IMR-90 (cell line): ENCODE results near the gene GALK1.

ENCODE experiments used
- BHLHE40 ChIP-seq: fragments of 150-350 bp; IDR thresholded peaks from 2 replicates; pipeline ENCODE4 v1.6.1; 2016; ENCODE audit warnings: mild to moderate bottlenecking, low read depth, low read length
- CEBPB ChIP-seq: IDR thresholded peaks from 2 replicates; pipeline ENCODE4 v1.6.1; 2012; ENCODE audit warnings: low read depth, low read length, improper control_type of control experiment
- MXI1 ChIP-seq: IDR thresholded peaks from 2 replicates; pipeline ENCODE4 v1.6.1; 2012; ENCODE audit warnings: low read depth, mild to moderate bottlenecking, low read length, moderate library complexity, borderline replicate concordance
- POLR2A ChIP-seq: IDR thresholded peaks from 2 replicates; pipeline ENCODE4 v1.6.1; 2012; ENCODE audit warnings: mild to moderate bottlenecking, low read depth, low read length
- RAD21 ChIP-seq: IDR thresholded peaks from 2 replicates; pipeline ENCODE4 v1.6.1; 2012; ENCODE audit warnings: low read length, improper control_type of control experiment
- RCOR1 ChIP-seq: IDR thresholded peaks from 2 replicates; pipeline ENCODE4 v1.6.1; 2012; ENCODE audit warnings: mild to moderate bottlenecking, low read length, improper control_type of control experiment; ENCODE audit not compliant: insufficient replicate concordance
- RFX5 ChIP-seq: IDR thresholded peaks from 2 replicates; pipeline ENCODE4 v1.8.0; 2012; ENCODE audit warnings: low read depth, mild to moderate bottlenecking, low read length, moderate library complexity
- TF ChIP-seq, protein P1 (sequence below): conservative IDR thresholded peaks from 2 replicates; pipeline ENCODE4 v1.5.1; 2012; ENCODE audit warnings: mild to moderate bottlenecking, low read depth, low read length, improper control_type of control experiment
- TF ChIP-seq, protein P2 (sequence below): fragments of 150-350 bp; IDR thresholded peaks from 2 replicates; pipeline ENCODE4 v1.6.1; 2017; ENCODE audit warnings: mild to moderate bottlenecking, antibody characterized with exemption, low read length, low read depth
- TF ChIP-seq, protein P3 (sequence below): fragments of 150-350 bp; IDR thresholded peaks from 2 replicates; pipeline ENCODE4 v1.6.1; 2016; ENCODE audit warnings: low read depth, mild to moderate bottlenecking, low read length, moderate library complexity, borderline replicate concordance

DNA sequence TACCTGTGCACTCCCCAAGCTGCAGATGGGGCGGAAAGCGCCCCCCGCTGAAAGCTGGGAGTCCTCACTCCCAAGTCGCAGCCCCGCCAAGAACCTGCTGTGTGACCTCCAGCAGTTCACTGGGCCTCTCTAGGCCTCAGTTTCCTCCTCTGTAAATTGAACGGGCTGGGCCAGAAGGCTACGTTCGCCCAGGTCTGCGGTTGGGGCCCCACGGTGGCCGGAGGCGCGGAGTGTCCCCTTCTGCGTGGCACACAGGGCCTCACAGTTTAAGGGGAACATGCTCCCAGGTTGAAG is 628 bp downstream of the GALK1 start:
- TF ChIP-seq, protein P1, sequence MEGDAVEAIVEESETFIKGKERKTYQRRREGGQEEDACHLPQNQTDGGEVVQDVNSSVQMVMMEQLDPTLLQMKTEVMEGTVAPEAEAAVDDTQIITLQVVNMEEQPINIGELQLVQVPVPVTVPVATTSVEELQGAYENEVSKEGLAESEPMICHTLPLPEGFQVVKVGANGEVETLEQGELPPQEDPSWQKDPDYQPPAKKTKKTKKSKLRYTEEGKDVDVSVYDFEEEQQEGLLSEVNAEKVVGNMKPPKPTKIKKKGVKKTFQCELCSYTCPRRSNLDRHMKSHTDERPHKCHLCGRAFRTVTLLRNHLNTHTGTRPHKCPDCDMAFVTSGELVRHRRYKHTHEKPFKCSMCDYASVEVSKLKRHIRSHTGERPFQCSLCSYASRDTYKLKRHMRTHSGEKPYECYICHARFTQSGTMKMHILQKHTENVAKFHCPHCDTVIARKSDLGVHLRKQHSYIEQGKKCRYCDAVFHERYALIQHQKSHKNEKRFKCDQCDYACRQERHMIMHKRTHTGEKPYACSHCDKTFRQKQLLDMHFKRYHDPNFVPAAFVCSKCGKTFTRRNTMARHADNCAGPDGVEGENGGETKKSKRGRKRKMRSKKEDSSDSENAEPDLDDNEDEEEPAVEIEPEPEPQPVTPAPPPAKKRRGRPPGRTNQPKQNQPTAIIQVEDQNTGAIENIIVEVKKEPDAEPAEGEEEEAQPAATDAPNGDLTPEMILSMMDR = no peak
- TF ChIP-seq RCOR1 (no peak), MXI1 (no peak), CEBPB (no peak), POLR2A (no peak), RAD21 (no peak), BHLHE40 (no peak), RFX5 (no peak)
- TF ChIP-seq, protein P2, sequence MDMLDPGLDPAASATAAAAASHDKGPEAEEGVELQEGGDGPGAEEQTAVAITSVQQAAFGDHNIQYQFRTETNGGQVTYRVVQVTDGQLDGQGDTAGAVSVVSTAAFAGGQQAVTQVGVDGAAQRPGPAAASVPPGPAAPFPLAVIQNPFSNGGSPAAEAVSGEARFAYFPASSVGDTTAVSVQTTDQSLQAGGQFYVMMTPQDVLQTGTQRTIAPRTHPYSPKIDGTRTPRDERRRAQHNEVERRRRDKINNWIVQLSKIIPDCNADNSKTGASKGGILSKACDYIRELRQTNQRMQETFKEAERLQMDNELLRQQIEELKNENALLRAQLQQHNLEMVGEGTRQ = no peak
- TF ChIP-seq, protein P3, sequence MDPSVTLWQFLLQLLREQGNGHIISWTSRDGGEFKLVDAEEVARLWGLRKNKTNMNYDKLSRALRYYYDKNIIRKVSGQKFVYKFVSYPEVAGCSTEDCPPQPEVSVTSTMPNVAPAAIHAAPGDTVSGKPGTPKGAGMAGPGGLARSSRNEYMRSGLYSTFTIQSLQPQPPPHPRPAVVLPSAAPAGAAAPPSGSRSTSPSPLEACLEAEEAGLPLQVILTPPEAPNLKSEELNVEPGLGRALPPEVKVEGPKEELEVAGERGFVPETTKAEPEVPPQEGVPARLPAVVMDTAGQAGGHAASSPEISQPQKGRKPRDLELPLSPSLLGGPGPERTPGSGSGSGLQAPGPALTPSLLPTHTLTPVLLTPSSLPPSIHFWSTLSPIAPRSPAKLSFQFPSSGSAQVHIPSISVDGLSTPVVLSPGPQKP = no peak
